COLO668 (cell line): ENCODE data around the gene ACTR3.

ENCODE experiments used
- DNase-seq: peaks from one replicate; lab custom pipeline; 2025; ENCODE audit not compliant: unreplicated experiment; lab: John Stamatoyannopoulos, UW

The ACTR3 gene

DNA sequence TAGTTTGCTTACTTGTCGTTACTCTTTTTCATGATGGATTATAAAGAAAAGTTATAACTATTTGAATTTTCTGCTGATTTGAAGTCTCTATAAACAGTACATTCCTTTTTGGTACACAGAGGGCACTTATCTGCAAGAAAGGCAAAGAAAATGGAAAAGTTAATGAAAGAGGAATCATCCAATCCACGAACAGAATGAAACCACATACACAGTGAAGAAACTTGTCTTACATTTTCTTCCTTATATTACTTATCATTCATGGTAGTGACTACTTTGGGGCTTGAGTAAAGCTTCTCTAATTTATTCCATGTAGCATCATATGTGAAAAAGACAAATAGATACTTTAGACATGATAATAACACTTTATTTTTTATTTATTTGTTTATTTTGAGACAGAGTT lies 14.8 kb upstream of the ACTR3 start:
- DNase-seq = no peak

DNA sequence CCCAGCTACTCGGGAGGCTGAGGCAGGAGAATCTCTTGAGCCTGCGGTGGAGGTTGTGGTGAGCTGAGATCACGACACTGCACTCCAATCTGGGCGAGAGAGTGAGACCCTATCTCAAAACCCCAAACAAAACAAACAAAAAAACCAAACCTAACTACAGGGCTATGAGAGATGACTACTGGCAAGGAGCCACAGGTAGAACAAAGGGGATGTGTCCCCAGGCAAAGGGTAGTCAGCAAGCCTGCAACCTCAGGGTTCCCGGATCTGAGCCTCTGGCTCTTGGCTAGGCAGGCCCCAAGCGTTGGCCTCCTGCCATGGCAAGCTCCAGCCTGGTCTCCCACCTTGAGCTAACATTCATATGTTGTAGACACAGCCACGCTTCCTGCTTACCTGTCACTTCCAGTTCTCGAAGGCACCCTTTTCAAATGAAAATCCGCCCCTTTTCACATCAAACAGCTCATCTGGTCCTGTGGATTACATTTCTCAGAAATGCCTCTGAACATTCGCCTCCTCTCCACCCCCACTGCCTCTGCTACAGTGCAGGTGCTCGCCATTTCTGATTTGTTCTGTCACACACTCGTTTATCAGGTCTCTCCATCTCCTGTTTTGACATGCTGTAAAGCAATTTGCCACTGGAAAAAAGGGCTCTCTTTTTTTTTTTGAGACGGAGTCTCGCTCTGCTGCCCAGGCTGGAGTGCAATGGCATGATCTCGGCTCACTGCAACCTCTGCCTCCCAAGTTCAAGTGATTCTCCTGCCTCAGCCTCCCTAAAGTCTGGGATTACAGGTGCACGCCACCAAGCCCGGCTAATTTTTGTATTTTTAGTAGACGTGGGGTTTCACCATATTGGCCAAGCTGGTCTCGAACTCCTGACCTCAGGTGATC lies 13.1 kb upstream of the ACTR3 start:
- peak; percentile 90 for DNase-seq

DNA sequence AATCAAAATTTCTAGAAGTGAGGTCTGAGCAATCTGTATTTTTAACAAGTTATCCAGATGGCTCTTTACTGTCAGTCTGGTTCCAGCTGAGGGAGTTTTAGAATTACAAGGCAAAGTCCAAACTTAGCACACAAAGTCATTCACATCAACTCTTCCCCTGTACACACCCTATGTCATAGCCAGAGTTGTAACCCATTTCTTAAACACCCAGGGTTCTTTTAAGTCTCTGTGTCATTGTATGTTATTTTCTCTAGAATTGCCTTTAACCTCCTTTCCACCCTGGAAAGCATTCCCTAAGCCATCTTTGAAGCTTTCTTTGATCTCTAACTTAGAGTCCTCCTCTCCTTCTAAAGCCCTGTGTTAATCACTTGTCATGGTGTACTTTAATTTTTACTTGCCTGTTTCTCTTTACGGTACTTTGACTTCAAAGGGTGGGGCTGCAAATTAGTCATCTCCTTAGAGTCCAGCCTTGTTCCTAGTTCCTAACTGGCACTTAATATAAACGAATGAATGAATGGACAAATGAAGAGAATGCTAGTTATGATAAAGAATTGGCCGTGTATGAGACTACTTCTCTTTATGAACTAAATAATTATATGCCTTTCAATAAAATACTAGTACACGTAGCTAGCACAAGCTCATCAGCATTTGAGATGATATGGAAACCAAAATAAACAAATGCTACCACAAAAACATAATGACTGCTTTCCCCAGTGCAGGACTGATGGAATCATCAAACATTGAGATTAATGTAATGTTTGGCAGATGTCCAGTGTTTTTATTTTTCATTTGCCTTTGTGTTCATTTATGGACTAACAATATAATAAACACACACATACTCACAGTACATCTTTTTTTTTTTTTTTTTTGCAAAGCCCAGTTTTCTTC lies 11.9 kb upstream of the ACTR3 start:
- no peak for DNase-seq

DNA sequence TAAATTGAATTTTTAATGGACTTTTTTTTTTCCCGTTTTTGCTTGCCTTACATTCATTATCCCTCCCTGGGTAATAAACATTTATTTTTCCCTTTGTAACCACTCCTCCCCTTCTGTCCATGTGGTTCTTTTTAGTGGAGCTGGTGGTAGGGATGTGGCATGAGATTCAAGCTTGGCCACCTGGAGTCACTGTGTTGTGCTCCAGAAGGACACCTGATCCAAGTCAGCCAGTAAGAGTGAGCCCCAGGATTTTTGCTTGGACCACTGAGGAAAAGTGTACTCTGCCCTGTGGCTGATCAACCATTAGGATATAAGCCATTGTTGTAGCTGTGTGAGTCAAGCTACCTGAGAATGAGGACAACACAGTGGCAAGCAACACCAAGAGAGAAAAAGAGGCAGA lies 11.1 kb upstream of the ACTR3 start:
- no peak for DNase-seq

DNA sequence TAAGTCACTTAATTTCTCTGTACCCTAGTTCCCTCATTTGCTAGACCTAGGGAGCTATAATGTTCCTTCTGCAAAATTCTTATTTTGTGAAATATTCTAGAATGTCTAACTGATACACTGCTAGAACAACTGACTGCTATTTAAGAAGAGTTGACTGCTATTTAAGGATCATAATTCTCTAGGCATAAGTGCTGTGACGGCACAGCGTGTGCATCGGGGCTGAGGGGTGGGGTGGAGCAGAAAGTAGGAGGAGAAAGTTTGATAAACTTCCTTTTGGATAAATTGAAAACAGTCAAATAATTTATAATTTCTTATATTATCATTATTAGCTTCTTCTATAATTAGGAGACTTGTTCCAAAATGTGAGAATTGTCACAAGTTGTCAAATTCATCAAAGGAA lies 10.4 kb upstream of the ACTR3 start:
- DNase-seq = no peak

DNA sequence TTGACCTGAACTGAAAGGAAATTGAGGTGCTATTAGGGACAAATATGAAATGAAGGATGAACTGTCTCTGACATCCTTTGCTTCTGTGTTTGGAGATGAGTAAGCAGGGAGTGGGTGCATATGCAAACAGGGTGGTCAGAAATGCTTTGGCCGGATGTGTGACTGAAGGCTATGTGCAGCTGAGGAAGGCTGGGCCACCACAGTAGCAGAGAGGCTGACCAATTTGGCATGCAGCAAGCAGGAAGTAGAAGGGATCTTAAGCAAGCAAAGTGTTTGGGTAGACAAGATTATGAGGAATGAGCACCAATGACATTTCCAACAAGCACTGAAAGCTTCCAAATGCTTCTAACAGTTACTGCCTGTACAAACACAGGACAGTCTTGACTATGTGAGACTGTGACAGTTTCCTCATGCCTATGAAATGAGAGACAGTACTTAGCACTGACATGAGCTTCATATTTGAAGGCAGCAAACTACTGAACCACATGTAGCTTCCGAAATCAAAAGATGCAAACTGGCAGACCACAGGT lies 3.3 kb upstream of the ACTR3 start:
- no peak for DNase-seq

DNA sequence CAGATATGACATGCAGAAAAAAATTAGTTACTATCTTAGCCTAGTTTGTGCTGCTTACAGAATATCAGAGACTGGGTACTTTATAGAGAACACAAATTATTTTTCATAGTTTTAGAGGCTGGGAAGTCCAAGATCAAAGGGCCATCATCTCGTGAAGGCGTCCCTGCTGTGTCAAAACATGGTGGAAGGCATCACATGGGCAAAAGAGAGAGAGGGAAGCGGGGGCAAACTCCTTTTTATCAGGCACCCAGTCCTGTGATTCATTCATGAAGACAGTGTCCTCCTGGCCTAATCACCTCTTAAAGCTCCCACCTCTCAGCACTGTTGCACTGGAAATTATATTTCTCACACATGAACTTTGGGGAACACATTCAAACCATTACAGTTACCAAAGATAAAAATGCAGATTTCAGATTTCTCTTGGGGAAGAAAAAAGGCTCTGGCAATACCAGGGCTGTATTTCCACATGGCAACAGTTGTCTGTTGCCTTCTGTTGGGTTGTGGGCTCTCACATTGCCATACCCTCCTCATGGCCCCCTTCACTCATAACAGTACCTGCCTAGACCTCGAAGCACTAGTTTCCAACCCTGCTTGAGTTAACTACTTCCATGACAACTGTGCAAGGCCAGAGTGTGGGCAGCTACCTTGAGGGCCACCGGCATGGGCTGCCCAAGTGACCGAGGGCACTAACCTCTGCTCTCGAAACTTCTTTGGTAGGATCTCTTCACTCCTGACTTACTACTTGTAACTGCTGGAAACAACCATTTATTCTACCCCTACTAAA lies 2.7 kb upstream of the ACTR3 start:
- DNase-seq = no peak

DNA sequence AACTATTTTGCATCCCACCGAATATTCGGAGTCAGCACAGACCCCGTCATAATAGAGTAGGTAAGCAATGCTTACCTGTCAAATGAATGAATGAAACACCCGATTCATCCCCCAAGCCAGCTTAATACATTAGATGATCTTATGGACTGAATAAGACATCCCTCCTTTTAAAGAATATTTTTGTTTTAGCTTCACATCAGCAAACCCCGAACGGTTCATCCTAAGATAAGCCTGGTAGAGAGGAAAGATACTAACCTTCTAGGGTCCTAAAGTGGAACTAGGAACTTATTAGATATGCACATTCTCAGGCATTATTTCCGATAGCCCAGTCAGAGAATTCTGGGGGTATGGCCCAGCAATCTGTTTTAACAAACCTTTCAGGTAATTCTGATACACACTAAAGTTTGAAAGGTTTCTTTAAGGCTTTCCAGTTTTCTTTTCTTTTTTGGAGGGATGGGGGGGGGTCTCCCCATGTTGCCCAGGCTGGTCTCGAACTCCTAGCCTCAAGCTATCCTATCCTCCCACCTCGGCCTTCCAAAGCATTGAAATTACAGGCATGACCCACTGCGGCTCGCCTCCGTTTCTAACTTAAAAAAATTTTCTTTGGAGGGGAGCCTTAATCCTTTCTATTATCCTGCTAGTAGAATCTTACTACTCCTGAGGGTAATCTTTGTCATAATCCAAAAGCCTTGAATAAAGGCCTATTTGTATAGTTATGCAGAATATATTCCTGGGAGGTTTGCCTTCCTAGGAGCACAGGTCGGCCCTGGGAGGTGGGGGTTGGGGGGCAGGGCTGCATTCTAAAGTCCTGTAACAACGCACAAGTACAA lies 1.0 kb upstream of the ACTR3 start:
- DNase-seq = no peak

DNA sequence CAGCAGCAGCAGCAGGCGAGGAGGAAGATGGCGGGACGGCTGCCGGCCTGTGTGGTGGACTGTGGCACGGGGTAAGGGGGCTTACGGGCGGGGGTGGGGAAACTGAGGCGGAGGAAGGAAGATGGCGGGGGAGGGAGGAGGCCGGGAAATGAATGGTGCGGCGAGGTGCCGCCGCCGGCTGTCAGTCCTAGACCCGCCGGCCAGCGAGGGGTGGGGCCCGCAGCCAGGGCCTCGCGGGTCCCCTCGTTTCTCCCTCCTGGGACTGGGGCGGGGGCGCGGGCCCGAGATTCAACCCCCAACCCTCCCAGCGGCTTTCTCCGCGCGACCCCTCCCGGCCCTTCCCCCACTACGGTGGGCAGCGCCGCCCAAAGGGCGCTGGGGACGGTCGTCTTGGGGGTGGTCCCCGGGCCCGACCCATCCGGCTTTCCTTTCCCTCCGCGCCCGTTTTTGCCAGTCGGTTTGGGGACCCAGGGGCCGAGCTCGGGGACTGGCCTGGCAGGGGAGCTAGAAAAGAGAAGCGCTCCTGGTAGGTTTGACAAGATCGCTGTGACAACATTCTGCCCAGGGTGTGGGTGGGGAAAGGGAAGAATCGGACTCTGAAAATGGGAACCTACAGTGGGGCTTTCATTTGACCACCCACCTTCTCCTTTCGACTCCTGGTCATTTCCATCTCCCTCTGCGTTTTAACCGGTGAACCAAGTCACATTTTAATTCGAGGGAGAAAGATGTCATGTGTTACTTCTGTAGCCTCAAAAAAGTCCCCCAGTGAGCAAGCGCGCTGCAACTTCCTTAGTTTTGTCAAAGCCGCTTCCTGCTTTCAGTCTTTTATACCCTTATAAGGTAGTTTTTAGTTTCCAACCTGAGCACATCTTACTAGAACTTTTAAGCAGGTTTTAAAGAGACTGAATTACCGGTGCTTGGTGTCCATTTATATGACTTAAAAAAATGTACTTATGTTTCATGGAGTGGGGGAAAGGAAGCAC lies 655 bp downstream of the ACTR3 start:
- peak; percentile 52 for DNase-seq

DNA sequence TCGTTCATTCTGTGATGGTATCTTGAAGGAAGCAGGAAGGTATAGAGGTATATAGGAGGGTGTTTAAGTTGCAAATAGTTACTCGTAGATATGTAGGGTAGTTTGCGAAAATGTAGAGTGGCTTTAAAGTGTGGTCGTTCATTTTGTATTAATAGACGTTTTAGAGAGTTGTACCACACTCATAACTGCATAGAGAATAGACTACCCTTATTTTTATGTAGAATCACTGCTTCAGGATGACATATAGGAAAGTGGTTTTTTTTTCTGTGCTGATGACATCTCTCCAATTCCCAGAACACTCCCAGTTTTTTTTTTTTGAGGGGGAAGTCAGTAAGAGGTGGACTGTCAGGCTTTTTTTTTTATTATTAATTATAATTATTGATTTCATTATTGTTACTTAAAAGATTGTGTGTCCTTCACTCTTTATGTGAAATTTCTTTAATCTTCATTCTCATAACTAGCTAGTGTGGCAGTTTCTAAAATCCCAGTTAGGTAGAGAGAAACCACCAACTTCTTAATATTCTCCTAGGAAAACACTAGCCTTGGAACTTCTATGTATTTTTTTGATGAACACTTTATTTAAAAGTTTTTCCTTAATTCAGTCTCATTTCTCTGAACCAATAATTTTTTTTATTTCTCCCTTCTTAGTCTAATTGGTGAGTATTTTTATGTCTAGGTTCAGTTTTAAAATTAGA lies 1.5 kb downstream of the ACTR3 start:
- no peak for DNase-seq

DNA sequence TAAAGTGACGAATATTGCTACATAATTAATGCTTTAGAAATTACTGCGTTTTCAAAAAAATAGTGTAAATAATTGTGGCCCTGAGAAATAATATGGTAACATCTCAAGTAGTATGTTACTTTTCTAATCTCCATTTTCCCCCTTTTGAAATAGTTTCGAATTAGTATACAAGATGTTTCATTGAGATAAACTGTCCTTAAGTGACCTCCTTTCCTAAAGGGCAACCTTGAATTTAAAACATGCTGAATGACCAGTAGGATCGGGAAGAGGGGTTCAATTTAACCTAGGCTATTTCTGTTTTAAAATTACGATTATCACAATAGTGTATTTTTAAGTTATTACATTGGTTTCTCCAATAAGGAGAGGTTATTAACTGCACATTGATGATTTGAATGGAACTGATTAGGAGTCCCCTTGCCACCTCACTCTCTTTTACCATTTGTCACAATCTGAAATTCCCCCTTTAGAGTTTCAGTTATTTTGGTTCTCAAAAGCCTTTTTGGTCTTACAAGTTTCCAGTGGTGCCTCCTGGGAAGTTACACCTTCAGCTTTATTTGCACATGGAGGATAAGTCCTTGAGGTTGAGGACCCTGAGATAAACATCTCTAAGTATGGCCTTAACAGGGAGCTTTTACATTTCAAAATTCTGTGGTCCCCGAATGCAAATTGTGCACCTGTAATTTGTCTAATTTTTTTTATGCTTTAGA lies 2.3 kb downstream of the ACTR3 start:
- no peak for DNase-seq

DNA sequence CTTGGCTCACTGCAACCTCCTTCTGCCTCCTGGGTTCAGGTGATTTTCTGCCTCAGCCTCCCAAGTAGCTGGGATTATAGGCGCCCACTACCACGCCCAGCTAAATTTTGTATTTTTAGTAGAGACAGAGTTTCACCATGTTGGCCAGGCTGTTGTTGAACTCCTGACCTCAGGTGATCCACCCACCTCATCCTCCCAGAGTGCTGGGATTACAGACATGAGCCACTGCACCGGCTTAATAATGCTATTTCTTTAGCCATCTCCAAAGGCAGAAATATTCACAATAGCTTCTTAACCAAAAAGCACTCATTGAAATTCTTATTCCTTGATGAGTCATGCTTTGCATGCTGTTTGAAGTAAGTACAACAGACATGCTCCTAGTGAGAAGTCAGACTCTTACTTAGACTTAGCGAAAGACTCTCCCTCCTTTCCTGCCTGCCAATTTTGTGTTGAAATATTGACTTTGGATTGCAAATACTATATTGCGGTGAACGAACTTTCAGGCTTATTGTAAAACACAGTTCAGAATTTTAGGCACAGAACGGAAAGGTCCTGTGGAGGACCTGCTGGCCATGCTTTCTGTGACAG lies 4.4 kb downstream of the ACTR3 start:
- no peak for DNase-seq

DNA sequence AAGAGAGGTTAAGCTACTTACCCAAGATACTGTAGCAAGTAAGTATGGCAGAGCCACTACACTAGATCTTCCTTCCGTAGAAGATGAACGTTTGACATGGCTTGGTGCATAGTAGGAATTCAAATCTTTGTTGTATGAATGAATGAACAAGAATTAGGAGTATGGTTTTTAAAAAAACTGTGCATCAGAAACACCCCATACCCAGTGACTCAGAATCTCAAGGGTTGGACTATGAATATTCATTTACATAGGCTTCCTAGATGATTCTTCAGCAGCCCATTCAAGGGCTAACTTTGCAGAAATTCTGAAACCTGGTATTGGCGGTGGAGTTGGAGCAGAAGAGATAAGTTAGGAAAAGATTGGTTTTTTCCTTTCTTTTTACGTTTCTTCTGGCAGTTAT lies 5.4 kb downstream of the ACTR3 start:
- no peak for DNase-seq

DNA sequence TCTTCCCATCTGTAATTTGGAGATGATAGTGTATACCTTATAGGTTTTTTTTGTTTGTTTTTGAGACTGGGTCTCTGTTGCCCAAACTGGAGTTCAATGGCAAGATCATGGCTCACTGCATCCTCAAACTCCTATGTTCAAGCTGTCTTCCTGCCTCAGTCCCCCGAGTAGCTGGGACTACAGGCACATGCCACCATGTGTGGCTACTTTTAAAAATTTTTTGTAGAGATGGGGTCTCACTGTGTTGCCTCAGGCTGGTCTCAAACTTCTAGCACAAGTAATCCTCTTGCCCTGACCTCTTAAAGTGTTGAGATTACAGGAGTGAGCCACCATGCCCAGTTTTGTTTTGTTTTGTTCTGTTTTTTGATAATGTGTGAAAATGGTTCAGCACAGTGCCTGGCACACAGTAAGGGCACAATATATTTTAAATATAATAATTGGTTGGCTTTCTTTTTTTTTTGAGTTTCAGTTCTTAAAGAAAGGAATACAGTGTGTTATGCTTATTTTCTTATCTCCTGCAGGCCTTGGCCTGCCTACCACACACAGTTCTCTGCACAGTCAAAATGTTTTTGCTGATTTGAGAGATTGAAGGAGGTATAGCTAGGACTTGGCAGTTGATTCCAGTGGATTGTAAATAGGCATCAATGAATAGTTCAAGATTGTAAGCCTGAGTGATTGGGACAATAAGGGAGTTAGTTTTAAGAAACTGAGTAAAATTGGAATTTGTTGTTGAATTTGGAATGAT lies 6.1 kb downstream of the ACTR3 start:
- DNase-seq = no peak

DNA sequence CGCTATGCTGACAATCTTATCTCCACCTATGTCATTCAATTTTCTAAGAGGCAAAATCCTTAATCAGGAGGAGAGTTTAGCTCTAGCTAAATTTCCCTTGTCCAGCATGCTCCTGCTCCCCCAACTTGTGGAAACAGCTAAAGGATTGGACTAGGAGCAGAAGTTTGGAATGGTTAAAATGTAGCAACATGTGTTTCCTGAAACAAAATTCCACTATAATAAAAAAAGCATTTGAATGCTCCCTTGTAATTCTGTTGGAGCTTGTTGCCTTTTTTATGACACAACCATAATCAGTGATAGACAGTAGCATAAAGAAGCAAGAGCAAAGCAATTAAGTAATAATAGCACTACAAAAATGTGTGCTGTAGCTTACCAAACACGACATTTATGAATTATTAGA lies 6.9 kb downstream of the ACTR3 start:
- DNase-seq = no peak

DNA sequence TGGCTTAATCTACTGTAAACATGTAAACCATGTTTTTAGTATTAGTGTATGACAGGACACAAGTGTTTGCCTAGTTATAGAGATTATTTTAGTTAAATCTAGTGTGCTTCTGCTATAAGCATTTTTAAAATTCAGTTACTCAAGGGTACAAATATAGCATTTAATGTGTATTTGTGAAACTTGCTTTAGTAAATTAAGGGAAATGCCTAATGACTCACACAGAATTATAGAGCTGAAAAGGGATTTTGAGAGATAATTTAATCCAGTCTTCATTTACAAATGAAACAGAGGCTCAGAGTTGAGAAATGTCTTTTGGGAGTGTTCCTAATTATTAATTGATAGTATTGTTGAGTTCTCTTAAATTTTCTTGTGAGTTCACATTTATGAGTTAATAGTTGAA lies 8.2 kb downstream of the ACTR3 start:
- no peak for DNase-seq

DNA sequence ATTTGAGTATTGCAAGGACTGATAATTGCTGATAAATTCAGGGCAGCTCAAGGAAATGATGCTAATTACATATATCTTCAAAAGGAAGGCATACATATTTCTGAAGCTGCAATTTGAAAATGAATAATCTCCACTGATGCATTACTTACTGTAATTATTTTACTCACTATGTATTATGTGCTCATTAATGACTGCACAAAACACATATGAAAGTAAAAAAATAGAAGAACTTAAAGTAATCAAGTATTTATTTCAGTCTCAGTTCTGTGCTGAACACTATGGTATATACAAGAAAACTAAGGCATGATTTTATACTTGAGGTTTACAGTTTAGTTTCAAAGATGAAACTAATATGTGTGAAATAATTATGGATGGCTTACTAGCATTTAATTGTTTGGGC lies 9.3 kb downstream of the ACTR3 start:
- DNase-seq = no peak
